ENCODE results near the gene MAP3K20. TPM values are rescaled to one million over a fixed set of nuclear protein-coding genes. Genes with fewer than 3 reads are reported as not detected.

Gene MAP3K20
- total and polyA plus RNA-seq, 2 of the 8 experiments (the other 6 are each of a cell fraction or from before 2014, with no cell fraction given): 3.1 to 11.1 TPM

DNA sequence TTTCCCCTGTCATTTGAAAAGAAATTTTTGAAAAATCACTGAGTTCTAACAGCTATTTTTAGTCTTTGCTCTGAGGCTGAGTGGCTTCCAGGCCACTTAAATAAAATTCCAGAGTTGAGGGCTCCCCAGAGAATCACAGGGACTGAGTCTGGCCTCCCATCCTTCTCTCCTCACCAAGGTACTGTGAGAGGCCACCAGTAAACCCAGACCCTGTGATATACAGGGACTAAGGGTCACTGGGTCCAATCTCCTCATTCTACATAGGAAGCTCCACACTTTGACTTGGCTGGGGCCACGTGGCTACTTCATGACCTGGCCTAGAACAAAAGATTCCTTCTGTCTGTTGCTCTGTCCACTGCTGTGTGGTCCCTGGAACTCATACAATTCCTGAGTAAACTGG, 155.8 kb downstream of the MAP3K20 start:
- Histone ChIP-seq H4K91ac (replicated peaks; ENCODE audit: insufficient read length, low read length) (no peak overlapping the region), H3K9me3 (ENCODE audit: insufficient read depth in 2 of 2, low read depth in 1 of 2, low read length in 1 of 2) (peaks cover 2 to 8% of the 10 kb centered on the region in 2 experiments; a peak in 1 of 4 replicates), H3K36me3 (ENCODE audit: control insufficient read depth in 2 of 4, insufficient read depth in 4 of 4, low read length in 3 of 4) (0 out of 8 replicates have a peak, but pooled peaks cover 0 to 6% (median 0%) of the 10 kb centered on the region in 4 experiments), H4K5ac (ENCODE audit: insufficient read length, low read depth, low read length) (no peak overlapping the region), H4K8ac (ENCODE audit: extremely low read depth, insufficient read depth, low read length) (no peak overlapping the region), H3K4me2 (ENCODE audit: insufficient read depth in 1 of 2, low read depth in 2 of 2, low read length in 2 of 2) (no peak overlapping the region), H3K79me1 (ENCODE audit: low read depth, low read length) (no peaks in the 10 kb centered on the region), H4K20me1 (replicated peaks in 1 of 2; ENCODE audit: control insufficient read depth in 1 of 2, insufficient read depth in 2 of 2, low read length in 2 of 2) (no peaks in the 10 kb centered on the region), H2AFZ (ENCODE audit: low read length) (no peak overlapping the region), H2BK120ac (replicated peaks; ENCODE audit: low read depth, low read length) (no peak overlapping the region), H3K23me2 (ENCODE audit: low read depth, low read length) (no peaks in the 10 kb centered on the region; the same call in 1 of the 2 replicates), H3K4ac (replicated peaks; ENCODE audit: insufficient read length, low read depth, low read length) (no peak overlapping the region), H3K23ac (ENCODE audit: insufficient read length) (no peak overlapping the region), H2BK20ac (ENCODE audit: low read length) (no peak overlapping the region), H3K4me3 (ENCODE audit: extremely low read depth in 1 of 4, insufficient read depth in 2 of 4, low read depth in 3 of 4, low read length in 4 of 4) (no peak overlapping the region), H2AK5ac (ENCODE audit: low read depth, low read length) (no peak overlapping the region), H3K56ac (replicated peaks; ENCODE audit: insufficient read length, low read depth, low read length) (no peak overlapping the region), H2BK15ac (ENCODE audit: low read length) (no peak overlapping the region), H3K79me2 (ENCODE audit: control insufficient read depth in 1 of 2, insufficient read depth in 2 of 2, low read length in 2 of 2) (no peaks in the 10 kb centered on the region), H3K4me1 (replicated peaks in 1 of 4; ENCODE audit: control insufficient read depth in 3 of 4, insufficient read depth in 4 of 4, low read length in 3 of 4) (peaks cover 0 to 3% (median 1%) of the 10 kb centered on the region in 4 experiments; a peak in 2 of 7 replicates), H3K18ac (ENCODE audit: extremely low read depth, low read length) (no peak overlapping the region), H3K9ac (replicated peaks in 1 of 4; ENCODE audit: extremely low read depth in 1 of 4, low read depth in 3 of 4, low read length in 3 of 4) (no peak overlapping the region), H2BK5ac (ENCODE audit: low read depth, low read length) (no peak overlapping the region), H3K14ac (ENCODE audit: insufficient read length) (no peak overlapping the region), H3K27me3 (replicated peaks in 1 of 4; ENCODE audit: control insufficient read depth in 3 of 4, extremely low read depth in 1 of 4, insufficient read depth in 3 of 4, low read length in 3 of 4) (no peaks in the 10 kb centered on the region), H2BK12ac (ENCODE audit: low read depth, low read length) (no peak overlapping the region), H3K27ac (ENCODE audit: low read depth, low read length) (no peak overlapping the region)
- ChIA-PET POLR2A (ENCODE audit: partially characterized antibody) (interaction anchor here (0.6 kb wide), 1 partner anchor 691 kb away, joined by 4 read pairs; no protein-coding TSS in a partner anchor), CTCF (ENCODE audit: partially characterized antibody) (interaction anchor here (0.6 to 1.6 kb wide), 7 partner anchors 13 to 204 kb away, joined by 3 to 6 read pairs (median 3); no protein-coding TSS in a partner anchor)
- DNase-seq (ENCODE audit: low read depth in 1 of 2, low spot score in 2 of 2) (no peak), FAIRE-seq (no peak)
- 92% methylated on average over 1 of the region's 1 CpG; no CpG with 5 or more reads in 1 of the 2 experiments for WGBS, 2 experiments (ENCODE audit: extremely low coverage in 1 of 2, insufficient coverage in 1 of 2, insufficient read length in 1 of 2, insufficient replicate concordance in 2 of 2, low coverage in 1 of 2, low lambda C conversion rate in 2 of 2, missing lambda C conversion rate in 1 of 2)
- TF ChIP-seq CEBPB (IDR thresholded peaks at IDR 0.05; ENCODE audit: low read depth, low read length) (no peak), CBX8 (IDR thresholded peaks at IDR 0.05; ENCODE audit: borderline replicate concordance, low read depth, low read length) (no peak)

Measured in H1 (cell line).